ENCODE measurements around the gene EVA1A. TPM values are rescaled to one million over a fixed set of nuclear protein-coding genes. Genes with fewer than 3 reads are reported as not detected.

The EVA1A gene
- total and polyA plus RNA-seq, 3 donors from 2014 or later, result 5.2 to 13.8 (median 10.3) TPM

DNA sequence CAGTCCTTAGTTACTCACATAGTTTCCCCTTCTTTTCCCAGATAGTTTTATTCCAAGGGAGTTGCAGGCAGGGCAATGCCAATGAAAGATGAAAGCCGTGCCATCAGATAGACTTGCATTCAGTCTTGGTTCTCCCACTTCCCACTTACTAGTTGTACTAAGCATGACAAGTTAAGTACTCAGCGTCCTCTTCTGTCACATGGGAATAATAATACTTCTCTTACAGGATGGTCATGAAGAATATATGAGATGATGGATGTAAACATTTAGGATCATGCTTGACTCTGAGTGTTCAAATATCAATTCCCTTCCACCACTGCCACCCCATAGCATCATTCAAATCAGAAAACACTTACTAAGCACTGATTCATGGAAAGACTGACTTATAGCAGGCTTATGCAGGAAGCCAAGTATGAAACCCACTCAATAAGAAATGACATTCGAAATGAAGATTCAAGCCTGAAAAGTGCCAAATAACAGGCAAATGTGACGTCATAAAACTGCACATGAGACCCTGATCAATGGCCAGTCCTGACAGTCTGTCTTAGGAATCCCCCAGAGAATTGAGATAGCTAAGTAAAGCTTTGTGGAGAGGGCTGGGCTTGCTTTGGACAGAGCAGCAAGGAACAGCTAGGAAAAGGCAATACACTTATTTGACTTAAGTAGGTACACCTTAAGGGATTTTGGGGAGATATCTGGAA, 11.1 kb upstream of the EVA1A start:
- Histone ChIP-seq H3K4me1 (peaks cover 9% of the 10 kb centered on the region), H3K9me3 (no peaks in the 10 kb centered on the region), H3K36me3 (ENCODE audit: low read depth, missing control alignments) (no peaks in the 10 kb centered on the region), H3K27me3 (no peaks in the 10 kb centered on the region), H3K4me3 (no peak overlapping the region), H3K27ac (no peak overlapping the region)
- TF ChIP-seq POLR2A (IDR thresholded peaks at IDR 0.05), result no peak
- TF ChIP-seq, protein P1, sequence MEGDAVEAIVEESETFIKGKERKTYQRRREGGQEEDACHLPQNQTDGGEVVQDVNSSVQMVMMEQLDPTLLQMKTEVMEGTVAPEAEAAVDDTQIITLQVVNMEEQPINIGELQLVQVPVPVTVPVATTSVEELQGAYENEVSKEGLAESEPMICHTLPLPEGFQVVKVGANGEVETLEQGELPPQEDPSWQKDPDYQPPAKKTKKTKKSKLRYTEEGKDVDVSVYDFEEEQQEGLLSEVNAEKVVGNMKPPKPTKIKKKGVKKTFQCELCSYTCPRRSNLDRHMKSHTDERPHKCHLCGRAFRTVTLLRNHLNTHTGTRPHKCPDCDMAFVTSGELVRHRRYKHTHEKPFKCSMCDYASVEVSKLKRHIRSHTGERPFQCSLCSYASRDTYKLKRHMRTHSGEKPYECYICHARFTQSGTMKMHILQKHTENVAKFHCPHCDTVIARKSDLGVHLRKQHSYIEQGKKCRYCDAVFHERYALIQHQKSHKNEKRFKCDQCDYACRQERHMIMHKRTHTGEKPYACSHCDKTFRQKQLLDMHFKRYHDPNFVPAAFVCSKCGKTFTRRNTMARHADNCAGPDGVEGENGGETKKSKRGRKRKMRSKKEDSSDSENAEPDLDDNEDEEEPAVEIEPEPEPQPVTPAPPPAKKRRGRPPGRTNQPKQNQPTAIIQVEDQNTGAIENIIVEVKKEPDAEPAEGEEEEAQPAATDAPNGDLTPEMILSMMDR (IDR thresholded peaks at IDR 0.05), result no peak
- intact Hi-C loops (cut with DNase I; ENCODE audit: low total_unique reads), result no loop called here
- DNase-seq, result no peak
- 93% methylated on average over 4 of the region's 4 CpGs for WGBS, 2 donors

DNA sequence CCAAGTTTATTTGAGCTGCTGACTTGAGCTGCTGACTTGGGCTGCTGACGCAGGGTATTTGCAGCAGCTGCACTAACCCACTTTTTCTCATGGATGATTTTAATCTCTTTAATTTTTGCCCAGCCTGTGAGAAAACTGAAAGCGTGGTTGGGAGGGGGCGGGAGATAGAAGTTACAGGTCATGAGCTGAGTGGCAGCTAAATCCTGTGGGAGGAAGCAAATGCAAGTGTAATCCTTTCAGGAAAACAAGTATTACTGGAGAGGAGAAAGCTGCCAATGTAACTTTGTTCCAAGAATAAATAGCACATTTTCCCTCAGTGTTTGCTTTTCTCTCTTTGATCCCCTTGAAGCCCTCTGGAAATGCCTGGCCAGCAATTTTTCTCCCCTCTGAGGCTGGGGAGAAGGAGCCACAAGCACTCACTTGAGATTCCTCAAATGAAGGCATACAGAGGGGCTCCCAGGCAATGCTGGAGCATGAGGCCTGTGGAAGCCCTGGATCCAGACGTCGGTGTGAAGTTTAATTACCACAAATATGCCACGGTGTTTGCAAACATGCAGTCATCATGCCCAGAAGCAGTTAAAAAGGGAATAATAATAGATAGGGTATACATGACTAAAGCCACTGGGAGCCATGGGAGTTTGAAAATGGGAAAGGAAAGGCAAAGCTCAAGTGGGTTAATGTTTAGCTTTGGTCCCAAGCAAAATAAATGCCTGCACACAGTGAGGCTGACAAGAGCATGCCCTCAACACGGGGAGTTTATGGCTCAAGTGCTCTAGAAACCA, 10.4 kb upstream of the EVA1A start:
- Histone ChIP-seq H3K27me3 (no peaks in the 10 kb centered on the region), H3K4me1 (peaks cover 9% of the 10 kb centered on the region), H3K36me3 (ENCODE audit: low read depth, missing control alignments) (no peaks in the 10 kb centered on the region), H3K4me3 (no peak overlapping the region), H3K27ac (no peak overlapping the region), H3K9me3 (no peaks in the 10 kb centered on the region)
- intact Hi-C loops (cut with DNase I; ENCODE audit: low total_unique reads), result no loop called here
- peak; percentile 30 for DNase-seq
- TF ChIP-seq, protein P1 (IDR thresholded peaks at IDR 0.05), result no peak
- TF ChIP-seq POLR2A (IDR thresholded peaks at IDR 0.05), result no peak
- WGBS, 2 donors, result 43 to 56% methylated on average over 7 of the region's 7 CpGs

- no peaks in the 10 kb centered on the region for H3K36me3 ChIP-seq (ENCODE audit: low read depth, missing control alignments)
- intact Hi-C loops (cut with DNase I; ENCODE audit: low total_unique reads), result no loop called here
- no peak for TF ChIP-seq POLR2A (IDR thresholded peaks at IDR 0.05)
- TF ChIP-seq, protein P1 (IDR thresholded peaks at IDR 0.05), result no peak
- no peak for DNase-seq
- no peak overlapping the region for H3K4me3 ChIP-seq
- H3K27ac ChIP-seq, result no peak overlapping the region
- no peaks in the 10 kb centered on the region for H3K27me3 ChIP-seq
- peaks cover 9% of the 10 kb centered on the region for H3K4me1 ChIP-seq
- H3K9me3 ChIP-seq, result no peaks in the 10 kb centered on the region
- WGBS, 2 donors, result 83 to 85% methylated on average over 8 of the region's 8 CpGs
Measured at GRCh38 chr2:75570024-75570947, 9.5 kb upstream of the EVA1A start.

DNA sequence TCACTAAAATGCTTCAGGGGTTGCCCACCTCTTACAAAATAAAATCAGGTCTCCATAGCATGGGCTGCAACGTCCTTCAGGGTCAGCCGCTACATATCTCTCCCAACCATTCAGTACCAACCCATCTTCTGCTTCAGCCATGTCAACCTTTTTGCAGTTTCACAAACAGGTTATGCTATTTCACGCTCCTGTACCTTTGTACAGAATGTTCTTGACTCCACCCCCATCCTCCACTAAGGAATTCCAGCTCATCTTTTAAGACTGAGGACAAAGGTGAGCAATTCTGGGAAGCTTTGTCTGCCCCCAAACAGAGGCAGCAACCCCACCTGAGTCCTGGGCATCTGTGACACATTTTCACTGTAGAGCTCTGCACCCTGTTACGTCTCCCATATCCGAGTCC, 8.8 kb upstream of the EVA1A start:
- 94 to 96% methylated on average over 5 of the region's 5 CpGs for WGBS, 2 donors
- Histone ChIP-seq H3K36me3 (ENCODE audit: low read depth, missing control alignments) (no peaks in the 10 kb centered on the region), H3K27ac (no peak overlapping the region), H3K4me3 (no peak overlapping the region), H3K4me1 (peaks cover 9% of the 10 kb centered on the region), H3K27me3 (no peaks in the 10 kb centered on the region), H3K9me3 (no peaks in the 10 kb centered on the region)
- intact Hi-C loops (cut with DNase I; ENCODE audit: low total_unique reads), result no loop called here
- no peak for TF ChIP-seq POLR2A (IDR thresholded peaks at IDR 0.05)
- TF ChIP-seq, protein P1 (IDR thresholded peaks at IDR 0.05), result no peak
- no peak for DNase-seq

All from testis (tissue), 3 donors.